NCI-H1105 treated with DMSO at 0.1 percent for 48 hours (cell line): ENCODE results near the gene RAB10.
A peak's percentile ranks its signal among the peaks of the same experiment; 100 is the strongest.
"Not testable (repeated sequence)": the region's sequence is repeated elsewhere in the genome, so short reads cannot be mapped to it uniquely, and the experiment has no call there.

Source experiments
- DNase-seq: peaks from one replicate; lab custom pipeline; 2025; lab: John Stamatoyannopoulos, UW

The RAB10 gene

GRCh38 chr2:26016012-26016705 lies 17.7 kb upstream of the RAB10 start:
- DNase-seq = no peak

- not testable (repeated sequence) for DNase-seq
Observed at GRCh38 chr2:26016706-26017045, 17.2 kb upstream of the RAB10 start.

GRCh38 chr2:26017464-26018183 lies 16.3 kb upstream of the RAB10 start:
- DNase-seq = no peak

DNA sequence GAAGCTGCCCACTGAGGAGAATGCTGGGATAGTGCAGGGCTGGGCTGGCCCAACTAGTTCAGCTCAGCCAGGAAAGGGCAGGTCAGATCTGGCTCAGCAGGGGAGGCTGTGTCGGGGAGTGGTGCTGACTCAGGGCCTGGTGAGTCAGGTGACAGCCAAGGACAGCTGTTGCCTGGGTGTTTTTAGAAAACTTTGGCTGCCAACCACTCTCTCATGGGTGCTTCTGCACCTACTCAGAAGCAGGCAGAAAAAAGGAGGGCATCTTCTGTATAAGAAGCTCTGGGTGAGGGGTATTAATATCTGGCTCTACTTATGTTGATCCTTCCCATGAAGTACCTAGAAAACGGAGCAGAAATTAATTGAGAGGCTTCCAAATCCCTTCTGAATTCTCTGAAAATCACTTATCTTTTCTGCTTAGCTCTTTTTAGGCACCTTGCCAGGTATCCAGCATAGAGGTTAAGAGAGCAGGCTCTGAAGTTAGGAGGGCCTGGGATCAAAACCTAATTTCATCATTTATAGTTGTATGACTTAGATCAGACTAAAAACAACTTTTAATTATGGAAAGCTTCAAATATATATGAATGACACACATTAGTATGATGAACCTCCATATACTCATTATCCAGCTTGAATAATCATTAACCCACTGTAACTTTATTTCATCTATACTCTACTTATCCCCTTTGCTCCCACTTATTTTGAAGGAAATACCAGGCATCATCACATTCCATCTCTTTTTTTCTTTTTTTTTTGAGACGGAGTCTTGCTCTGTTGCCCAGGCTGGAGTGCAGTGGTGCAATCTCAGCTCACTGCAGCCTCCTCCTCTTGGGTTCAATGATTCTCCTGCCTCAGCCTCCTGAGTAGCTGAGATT lies 15.5 kb upstream of the RAB10 start:
- DNase-seq = peak; percentile 74

GRCh38 chr2:26020231-26020640 lies 13.6 kb upstream of the RAB10 start:
- DNase-seq = no peak

DNA sequence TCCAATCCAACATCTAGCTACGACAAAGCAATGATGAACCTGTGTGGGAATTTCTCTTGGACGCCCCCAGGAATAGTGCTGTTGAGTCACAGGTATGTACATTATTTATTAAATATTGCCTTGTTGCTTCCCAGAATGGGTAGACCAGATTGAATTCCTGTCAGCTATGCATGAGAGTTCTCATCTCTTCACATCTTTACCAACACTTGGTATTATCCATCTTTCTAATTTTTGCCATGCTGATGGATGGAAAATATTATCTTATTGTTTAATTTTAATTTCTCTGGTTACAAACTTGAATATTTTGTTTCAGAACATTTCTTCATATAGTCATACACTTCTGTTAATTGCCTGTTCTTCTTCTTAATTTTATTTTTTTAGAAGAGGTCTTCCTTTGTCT lies 9.6 kb upstream of the RAB10 start:
- no peak for DNase-seq

- DNase-seq = no peak
Observed at GRCh38 chr2:26025509-26025908, 8.4 kb upstream of the RAB10 start.

GRCh38 chr2:26028083-26028482 lies 5.8 kb upstream of the RAB10 start:
- not testable (repeated sequence) for DNase-seq

- not testable (repeated sequence) for DNase-seq
Observed at GRCh38 chr2:26032586-26033269, 1.2 kb upstream of the RAB10 start.

GRCh38 chr2:26033270-26033817 lies 540 bp upstream of the RAB10 start:
- DNase-seq = peak; percentile 84

- peak; percentile 41 for DNase-seq
Observed at GRCh38 chr2:26034637-26034992, 731 bp downstream of the RAB10 start.

DNA sequence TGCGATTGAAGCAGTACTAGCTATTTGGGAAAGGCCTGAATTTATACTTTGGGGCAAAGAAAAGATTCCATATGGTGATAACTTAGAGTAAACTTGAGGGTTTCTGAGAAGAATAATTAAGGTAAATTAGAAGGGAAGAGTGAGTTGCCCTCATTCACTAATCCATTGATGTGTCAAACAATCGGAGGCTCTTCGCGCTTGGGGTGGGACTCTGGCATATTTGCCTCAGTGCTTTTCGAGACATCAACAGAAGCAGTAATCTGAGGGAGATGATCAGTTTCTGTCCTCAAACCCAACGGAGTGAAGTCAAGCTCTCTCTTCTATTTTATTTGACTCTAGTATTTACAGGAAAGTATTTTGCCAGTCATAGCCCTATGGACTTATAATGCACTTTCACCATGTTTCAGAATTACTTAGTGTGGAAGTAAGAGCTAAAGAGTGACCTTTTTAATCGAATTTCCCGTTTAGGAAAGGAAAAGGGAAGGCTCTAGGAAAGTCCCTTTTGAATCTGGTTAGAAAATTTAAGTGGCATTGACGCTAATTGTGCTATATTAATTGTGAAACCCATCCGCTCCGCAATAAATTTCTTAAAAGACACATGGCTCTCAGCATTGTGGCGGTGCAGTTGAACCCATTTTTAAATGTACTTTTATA lies 1.3 kb downstream of the RAB10 start:
- DNase-seq = no peak

DNA sequence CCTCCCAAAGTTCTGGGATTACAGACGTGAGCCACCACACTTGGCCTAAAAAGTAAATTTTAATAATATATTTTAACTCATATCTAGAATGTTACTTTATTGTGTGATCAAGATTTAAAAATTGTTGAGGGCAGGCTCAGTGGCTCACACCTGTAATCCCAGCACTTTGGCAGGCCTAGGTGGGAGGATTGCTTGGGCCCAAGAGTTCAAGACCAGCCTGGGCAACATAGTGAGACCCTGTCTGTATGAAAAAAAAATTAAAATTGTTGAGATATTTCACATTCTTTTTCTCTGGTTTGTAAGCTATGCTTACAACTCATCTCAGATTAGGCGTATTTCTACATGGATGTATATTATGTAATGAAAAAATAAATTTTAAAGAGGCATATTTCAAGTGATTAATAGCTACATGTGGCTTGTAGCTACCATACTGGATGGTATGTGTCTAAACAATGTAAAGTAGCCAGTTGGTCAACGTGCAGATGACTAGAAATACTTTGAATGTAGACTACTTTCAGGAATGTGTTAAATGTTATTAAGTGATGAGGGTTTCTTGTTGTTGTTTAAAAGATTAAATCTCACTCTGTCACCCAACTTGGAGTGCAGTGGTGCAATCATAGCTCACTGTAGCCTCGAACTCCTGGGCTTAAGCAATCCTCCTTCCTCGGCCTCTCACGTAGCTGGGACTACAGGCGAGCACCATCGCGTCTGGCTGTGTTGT lies 5.9 kb downstream of the RAB10 start:
- no peak for DNase-seq

DNA sequence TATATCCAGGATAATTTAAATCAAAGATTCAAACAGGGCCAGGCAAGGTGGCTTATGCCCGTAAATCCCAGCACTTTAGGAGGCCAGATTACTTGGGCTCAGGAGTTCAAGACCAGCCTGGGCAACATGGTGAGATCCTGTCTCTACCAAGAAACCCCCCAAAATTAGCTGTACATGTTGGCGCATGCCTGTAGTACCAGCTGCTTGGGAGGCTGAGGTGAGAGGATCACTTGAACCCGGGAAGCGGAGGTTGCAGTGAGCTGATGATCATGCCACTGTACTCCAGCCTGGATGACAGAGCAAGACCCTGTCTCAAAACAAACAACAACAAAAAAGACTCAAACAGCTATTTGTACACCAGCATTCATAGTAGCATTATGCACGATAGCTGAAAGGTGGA lies 9.2 kb downstream of the RAB10 start:
- DNase-seq = no peak

DNA sequence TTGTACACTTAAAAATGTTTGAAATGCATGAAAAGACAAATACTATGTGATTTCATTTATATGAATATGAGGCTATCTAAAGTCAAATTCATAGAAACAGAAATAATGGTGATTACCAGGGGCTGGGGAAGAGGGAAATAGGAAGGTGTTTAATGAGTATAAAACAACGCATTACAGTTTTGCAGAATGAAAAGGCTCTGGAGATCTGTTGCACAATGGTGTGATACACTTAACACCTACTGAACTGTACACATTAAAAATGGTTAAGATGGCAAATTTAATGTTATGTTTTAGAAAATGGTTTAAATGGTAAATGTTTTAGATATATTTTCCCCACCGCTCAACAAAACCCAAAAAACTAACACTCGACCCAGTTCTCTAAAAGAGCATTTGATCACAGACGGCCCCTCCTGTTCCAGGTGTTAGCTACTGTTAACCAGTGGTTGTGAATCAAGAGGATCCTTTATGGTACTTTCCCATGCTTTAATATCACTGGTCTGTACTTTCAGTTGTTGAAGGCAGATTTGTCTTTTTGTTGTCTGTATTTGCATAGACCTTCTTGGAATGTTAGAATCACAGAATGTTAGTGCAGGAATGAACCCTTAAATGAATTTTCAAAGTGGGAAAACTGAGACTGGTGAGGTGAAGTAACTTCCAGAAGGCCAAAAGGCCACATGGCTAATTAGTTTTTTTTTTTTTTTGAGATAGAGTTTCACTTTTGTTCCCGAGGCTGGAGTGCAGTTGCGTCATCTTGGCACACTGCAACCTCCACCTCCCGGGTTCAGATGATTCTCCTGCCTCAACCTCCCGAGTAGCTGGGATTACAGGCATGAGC lies 10.2 kb downstream of the RAB10 start:
- no peak for DNase-seq

DNA sequence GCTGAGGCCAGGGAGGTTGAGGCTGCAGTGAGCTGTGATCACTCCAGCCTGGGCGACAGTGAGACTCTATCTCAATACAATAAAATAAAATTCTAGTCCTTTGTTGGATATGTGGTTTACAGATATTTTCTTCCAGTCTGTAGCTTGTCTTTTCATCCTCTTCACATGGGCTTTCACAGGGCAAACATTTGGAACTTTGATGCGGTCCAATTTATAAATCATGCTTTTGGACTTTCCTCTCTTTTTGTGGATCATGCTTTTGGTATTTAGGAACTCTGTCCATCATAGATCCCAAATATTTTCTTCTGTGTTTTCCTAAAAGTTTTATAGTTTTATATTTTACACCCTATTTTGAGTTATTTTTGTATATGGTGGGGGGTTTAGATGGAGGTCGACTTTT lies 14.9 kb downstream of the RAB10 start:
- DNase-seq = no peak

DNA sequence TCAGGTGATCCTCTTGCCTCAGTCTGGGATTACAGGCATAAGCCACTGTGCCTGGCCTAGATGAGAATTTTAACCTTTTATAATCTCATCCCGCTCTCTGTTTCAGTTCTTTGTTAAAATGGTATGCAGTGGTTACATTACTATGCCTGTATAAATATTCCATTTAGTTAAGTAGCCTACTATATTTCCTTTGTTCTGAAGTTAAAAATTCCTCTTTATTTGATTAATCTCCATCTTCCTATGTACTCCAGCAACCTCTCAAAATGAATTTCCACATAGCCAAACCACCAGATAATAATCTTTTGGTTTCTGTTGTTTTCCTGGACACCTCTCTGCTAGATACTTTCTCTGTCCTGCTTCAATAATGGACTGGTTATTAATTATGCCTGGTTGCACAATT lies 15.8 kb downstream of the RAB10 start:
- DNase-seq = no peak

DNA sequence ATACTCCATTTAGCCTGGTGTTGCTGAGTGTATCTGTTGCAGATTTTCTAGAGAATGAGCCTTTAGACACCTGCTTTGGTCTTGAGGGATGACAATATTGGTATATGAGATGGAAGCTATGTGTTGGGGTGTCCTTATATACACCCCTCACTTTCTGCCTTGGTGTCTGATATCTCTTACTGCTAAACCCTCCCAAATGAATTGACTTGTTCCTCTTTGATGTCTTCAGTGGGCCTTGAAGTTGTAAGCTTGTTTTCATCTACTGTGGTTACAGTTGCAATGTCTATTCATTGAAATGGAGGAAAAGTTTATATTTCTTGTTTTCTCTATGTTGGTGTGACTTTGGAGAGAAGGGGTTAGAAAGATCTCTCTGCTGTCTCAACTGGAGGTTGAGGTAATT lies 18.9 kb downstream of the RAB10 start:
- no peak for DNase-seq

DNA sequence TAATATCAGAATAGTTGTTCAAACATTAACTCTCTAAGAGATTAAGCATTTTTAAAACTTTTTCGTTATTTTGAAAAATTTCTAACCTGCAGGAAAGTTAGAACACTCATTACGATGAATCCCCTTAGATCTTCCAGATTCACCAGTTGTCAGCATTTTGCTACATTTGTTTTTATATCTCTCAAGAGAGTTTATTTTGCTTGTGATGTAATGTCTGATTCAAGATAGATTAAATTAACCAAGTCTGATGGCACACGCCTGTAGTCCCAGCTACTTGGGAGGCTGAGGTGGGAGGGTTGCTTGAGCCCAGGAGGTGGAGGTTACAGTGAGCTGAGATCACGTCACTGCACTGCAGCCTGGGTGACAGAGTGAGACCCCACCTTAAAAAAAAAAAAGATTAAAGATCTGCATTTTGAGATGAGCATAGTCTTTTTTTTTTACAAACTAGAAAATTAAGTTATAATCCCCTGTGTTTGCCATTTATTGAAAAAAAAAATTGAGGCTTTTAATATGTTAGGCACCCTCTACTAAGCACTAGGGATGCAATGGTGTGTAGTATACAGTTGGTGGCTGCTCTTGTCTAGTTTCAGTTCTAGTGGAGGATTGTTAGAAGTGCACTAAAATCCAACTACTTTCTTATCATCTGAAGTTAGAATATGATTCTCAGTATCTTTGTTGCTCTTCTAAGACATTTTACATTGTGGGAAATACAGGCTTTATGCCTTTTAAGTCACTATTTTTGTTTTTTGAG lies 20.9 kb downstream of the RAB10 start:
- DNase-seq = no peak
